K562 (cell line): Measurements from ENCODE around the gene MAEL. TPM values are rescaled to one million over a fixed set of nuclear protein-coding genes. Genes with fewer than 3 reads are reported as not detected.
A peak's percentile ranks its signal among the peaks of the same experiment; 100 is the strongest.

Experiments
- BCOR ChIP-seq: fragments of 450-650 bp; IDR thresholded peaks from 2 replicates; pipeline ENCODE4 v1.6.1; 2016
- BRF1 ChIP-seq: IDR thresholded peaks from 3 replicates; pipeline ENCODE4 v1.6.1; 2011; ENCODE audit warnings: borderline replicate concordance, mild to moderate bottlenecking; ENCODE audit not compliant: insufficient read length; ENCODE audit errors: extremely low read depth
- HCFC1 ChIP-seq: IDR thresholded peaks from 2 replicates; pipeline ENCODE4 v1.6.1; 2012; ENCODE audit warnings: low read depth, low read length, improper control_type of control experiment
- POLR2AphosphoS2 ChIP-seq: IDR thresholded peaks from 2 replicates; pipeline ENCODE4 v1.6.1; 2012; ENCODE audit warnings: low read length, improper control_type of control experiment
- TAF15 ChIP-seq: fragments of 200-400 bp; formaldehyde crosslinking; IDR thresholded peaks from 2 replicates; pipeline ENCODE4 v1.6.1; 2017; ENCODE audit warnings: mild to moderate bottlenecking, low read depth, low read length, moderate library complexity
- TFAM ChIP-seq: fragments of 250-450 bp; sonication (Bioruptor Pico); conservative IDR thresholded peaks from 2 replicates; pipeline ENCODE4 v1.5.0; 2021; ENCODE audit warnings: mild to moderate bottlenecking, moderate library complexity
- TRIM28 ChIP-seq: fragments of 450-650 bp; IDR thresholded peaks from 2 replicates; pipeline ENCODE4 v1.6.1; 2017
- ZNF263 ChIP-seq: sonication (generic); formaldehyde crosslinking; IDR thresholded peaks from 2 replicates; pipeline ENCODE4 v1.8.0; 2022; ENCODE audit warnings: mild to moderate bottlenecking, missing genetic modification reagents, borderline replicate concordance
- ZNF57 ChIP-seq: fragments of 450-650 bp; formaldehyde crosslinking; IDR thresholded peaks from 2 replicates; pipeline ENCODE4 v1.4.0; 2020; ENCODE audit warnings: mild to moderate bottlenecking, moderate library complexity
- ZNF780A ChIP-seq: fragments of 250-450 bp; sonication (Bioruptor Pico); IDR thresholded peaks from 2 replicates; pipeline ENCODE4 v1.5.0; 2021; ENCODE audit warnings: mild to moderate bottlenecking
- polyA plus RNA-seq, 8 experiments: library from polyadenylated mRNA; depleted of rRNA in 4 of 8; stranded (reverse) in 5 of 8; unstranded in 3 of 8; fragments of >200 nt; fragmentation: Nextera tagmentation in 2 of 8; fragmentation: Illumina TruSeq in 1 of 8; extraction: Ambion mirVana in 2 of 8; extraction: Trizol in 1 of 8; gene quantifications; 2 replicates each; pipeline versions ENCODE4 v1.2.1 to v1.2.3, GENCODE V29; 2011 to 2014; ENCODE audit warnings: inconsistent platforms in 1 of 8, missing spikeins in 1 of 8
- total RNA-seq, 7 experiments: library from RNA; depleted of rRNA in 6 of 7; stranded (reverse); fragments of >200 nt in 6 of 7; fragmentation: Illumina TruSeq in 2 of 7; extraction: Trizol in 2 of 7; gene quantifications; 2 replicates each; pipeline versions ENCODE4 v1.2.1 to v1.2.3, GENCODE V29; 2011 to 2021; ENCODE audit warnings: low replicate concordance in 1 of 7
- TF ChIP-seq, protein P1 (sequence below), 2 experiments: fragments of 150-350 bp in 1 of 2; IDR thresholded peaks; 2 replicates each; pipeline ENCODE4 v1.6.1; 2012 to 2016; ENCODE audit warnings: low read depth in 2 of 2, low read length in 2 of 2, mild to moderate bottlenecking in 1 of 2, moderate library complexity in 1 of 2
- TF ChIP-seq, protein P2 (sequence below): fragments of 250-450 bp; sonication (Bioruptor Pico); IDR thresholded peaks from 2 replicates; pipeline ENCODE4 v1.5.0; 2021; ENCODE audit warnings: mild to moderate bottlenecking, borderline replicate concordance
- TF ChIP-seq, protein P3 (sequence below), 2 experiments: fragments of 450-650 bp; formaldehyde crosslinking in 1 of 2; IDR thresholded peaks; 2 replicates each; pipeline versions ENCODE4 v1.4.0 to v1.6.1; 2014 to 2020; ENCODE audit warnings: mild to moderate bottlenecking in 2 of 2, borderline replicate concordance in 1 of 2, low read depth in 1 of 2

MAEL gene
- total and polyA plus RNA-seq, 9 of the 15 experiments (the other 6 are each of a cell fraction or from before 2014, with no cell fraction given): 0.11 to 1.9 (median 0.75) TPM

- TF ChIP-seq, protein P1, sequence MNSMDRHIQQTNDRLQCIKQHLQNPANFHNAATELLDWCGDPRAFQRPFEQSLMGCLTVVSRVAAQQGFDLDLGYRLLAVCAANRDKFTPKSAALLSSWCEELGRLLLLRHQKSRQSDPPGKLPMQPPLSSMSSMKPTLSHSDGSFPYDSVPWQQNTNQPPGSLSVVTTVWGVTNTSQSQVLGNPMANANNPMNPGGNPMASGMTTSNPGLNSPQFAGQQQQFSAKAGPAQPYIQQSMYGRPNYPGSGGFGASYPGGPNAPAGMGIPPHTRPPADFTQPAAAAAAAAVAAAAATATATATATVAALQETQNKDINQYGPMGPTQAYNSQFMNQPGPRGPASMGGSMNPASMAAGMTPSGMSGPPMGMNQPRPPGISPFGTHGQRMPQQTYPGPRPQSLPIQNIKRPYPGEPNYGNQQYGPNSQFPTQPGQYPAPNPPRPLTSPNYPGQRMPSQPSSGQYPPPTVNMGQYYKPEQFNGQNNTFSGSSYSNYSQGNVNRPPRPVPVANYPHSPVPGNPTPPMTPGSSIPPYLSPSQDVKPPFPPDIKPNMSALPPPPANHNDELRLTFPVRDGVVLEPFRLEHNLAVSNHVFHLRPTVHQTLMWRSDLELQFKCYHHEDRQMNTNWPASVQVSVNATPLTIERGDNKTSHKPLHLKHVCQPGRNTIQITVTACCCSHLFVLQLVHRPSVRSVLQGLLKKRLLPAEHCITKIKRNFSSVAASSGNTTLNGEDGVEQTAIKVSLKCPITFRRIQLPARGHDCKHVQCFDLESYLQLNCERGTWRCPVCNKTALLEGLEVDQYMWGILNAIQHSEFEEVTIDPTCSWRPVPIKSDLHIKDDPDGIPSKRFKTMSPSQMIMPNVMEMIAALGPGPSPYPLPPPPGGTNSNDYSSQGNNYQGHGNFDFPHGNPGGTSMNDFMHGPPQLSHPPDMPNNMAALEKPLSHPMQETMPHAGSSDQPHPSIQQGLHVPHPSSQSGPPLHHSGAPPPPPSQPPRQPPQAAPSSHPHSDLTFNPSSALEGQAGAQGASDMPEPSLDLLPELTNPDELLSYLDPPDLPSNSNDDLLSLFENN (IDR thresholded peaks at IDR 0.05; ENCODE audit: low read depth in 2 of 2, low read length in 2 of 2): no peak
- TF ChIP-seq TRIM28 (no peak), HCFC1 (no peak), ZNF780A (no peak), TFAM (CRISPR knock-in tag) (no peak), TAF15 (no peak), ZNF263 (CRISPR knock-in tag) (no peak), BCOR (no peak), ZNF57 (CRISPR knock-in tag) (no peak), BRF1 (no peak), POLR2AphosphoS2 (no peak)
- TF ChIP-seq, protein P2, sequence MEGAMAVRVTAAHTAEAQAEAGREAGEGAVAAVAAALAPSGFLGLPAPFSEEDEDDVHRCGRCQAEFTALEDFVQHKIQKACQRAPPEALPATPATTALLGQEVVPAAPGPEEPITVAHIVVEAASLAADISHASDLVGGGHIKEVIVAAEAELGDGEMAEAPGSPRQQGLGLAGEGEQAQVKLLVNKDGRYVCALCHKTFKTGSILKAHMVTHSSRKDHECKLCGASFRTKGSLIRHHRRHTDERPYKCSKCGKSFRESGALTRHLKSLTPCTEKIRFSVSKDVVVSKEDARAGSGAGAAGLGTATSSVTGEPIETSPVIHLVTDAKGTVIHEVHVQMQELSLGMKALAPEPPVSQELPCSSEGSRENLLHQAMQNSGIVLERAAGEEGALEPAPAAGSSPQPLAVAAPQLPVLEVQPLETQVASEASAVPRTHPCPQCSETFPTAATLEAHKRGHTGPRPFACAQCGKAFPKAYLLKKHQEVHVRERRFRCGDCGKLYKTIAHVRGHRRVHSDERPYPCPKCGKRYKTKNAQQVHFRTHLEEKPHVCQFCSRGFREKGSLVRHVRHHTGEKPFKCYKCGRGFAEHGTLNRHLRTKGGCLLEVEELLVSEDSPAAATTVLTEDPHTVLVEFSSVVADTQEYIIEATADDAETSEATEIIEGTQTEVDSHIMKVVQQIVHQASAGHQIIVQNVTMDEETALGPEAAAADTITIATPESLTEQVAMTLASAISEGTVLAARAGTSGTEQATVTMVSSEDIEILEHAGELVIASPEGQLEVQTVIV (CRISPR knock-in tag): no peak
- TF ChIP-seq, protein P3, sequence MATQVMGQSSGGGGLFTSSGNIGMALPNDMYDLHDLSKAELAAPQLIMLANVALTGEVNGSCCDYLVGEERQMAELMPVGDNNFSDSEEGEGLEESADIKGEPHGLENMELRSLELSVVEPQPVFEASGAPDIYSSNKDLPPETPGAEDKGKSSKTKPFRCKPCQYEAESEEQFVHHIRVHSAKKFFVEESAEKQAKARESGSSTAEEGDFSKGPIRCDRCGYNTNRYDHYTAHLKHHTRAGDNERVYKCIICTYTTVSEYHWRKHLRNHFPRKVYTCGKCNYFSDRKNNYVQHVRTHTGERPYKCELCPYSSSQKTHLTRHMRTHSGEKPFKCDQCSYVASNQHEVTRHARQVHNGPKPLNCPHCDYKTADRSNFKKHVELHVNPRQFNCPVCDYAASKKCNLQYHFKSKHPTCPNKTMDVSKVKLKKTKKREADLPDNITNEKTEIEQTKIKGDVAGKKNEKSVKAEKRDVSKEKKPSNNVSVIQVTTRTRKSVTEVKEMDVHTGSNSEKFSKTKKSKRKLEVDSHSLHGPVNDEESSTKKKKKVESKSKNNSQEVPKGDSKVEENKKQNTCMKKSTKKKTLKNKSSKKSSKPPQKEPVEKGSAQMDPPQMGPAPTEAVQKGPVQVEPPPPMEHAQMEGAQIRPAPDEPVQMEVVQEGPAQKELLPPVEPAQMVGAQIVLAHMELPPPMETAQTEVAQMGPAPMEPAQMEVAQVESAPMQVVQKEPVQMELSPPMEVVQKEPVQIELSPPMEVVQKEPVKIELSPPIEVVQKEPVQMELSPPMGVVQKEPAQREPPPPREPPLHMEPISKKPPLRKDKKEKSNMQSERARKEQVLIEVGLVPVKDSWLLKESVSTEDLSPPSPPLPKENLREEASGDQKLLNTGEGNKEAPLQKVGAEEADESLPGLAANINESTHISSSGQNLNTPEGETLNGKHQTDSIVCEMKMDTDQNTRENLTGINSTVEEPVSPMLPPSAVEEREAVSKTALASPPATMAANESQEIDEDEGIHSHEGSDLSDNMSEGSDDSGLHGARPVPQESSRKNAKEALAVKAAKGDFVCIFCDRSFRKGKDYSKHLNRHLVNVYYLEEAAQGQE (IDR thresholded peaks at IDR 0.05; ENCODE audit: borderline replicate concordance): peak; percentile 84
- TF ChIP-seq, protein P3 (CRISPR knock-in tag; IDR thresholded peaks at IDR 0.05; ENCODE audit: low read depth): no peak
These were observed 68.2 kb downstream of the MAEL start (continued) for GRCh38 chr1:167057241-167057688.
